Smooth muscle cell (in vitro differentiated cells): ENCODE data around the gene PTTG1. TPM values are rescaled to one million over a fixed set of nuclear protein-coding genes. Genes with fewer than 3 reads are reported as not detected.

Experiments used
- DNase-seq: peaks from one replicate; lab custom pipeline; 2025; ENCODE audit not compliant: unreplicated experiment; lab: John Stamatoyannopoulos, UW
- H2AFZ ChIP-seq: fragments of 200-600 bp; sonication (generic); 2 replicates; pipeline ENCODE4 v1.6.0; 2016; ENCODE audit warnings: antibody characterized with exemption, low read depth, mild to moderate bottlenecking
- H3F3A ChIP-seq: fragments of 200-600 bp; sonication (generic); 2 replicates; pipeline ENCODE4 v1.6.0; 2017; ENCODE audit warnings: antibody characterized with exemption, low read depth
- H3K27ac ChIP-seq: fragments of 200-600 bp; sonication (generic); 2 replicates; pipeline ENCODE4 v1.5.1; 2016; ENCODE audit warnings: low read depth, mild to moderate bottlenecking
- H3K27me3 ChIP-seq: fragments of 200-600 bp; sonication (generic); 2 replicates; pipeline ENCODE4 v1.6.1; 2016; ENCODE audit warnings: low read depth, mild to moderate bottlenecking
- H3K36me3 ChIP-seq: fragments of 200-600 bp; sonication (generic); 2 replicates; pipeline ENCODE4 v1.5.1; 2016; ENCODE audit warnings: low read depth
- H3K4me1 ChIP-seq: fragments of 200-600 bp; sonication (generic); 2 replicates; pipeline ENCODE4 v1.5.1; 2016; ENCODE audit warnings: low read depth
- H3K4me2 ChIP-seq: fragments of 200-600 bp; sonication (generic); 2 replicates; pipeline ENCODE4 v1.6.0; 2016; ENCODE audit warnings: mild to moderate bottlenecking
- H3K4me3 ChIP-seq: fragments of 200-600 bp; sonication (generic); 2 replicates; pipeline ENCODE4 v1.5.1; 2016; ENCODE audit warnings: mild to moderate bottlenecking
- H3K79me2 ChIP-seq: fragments of 200-600 bp; sonication (generic); 2 replicates; pipeline ENCODE4 v1.6.0; 2016; ENCODE audit warnings: low read depth, mild to moderate bottlenecking
- H3K9ac ChIP-seq: fragments of 200-600 bp; sonication (generic); 2 replicates; pipeline ENCODE4 v1.6.0; 2016; ENCODE audit warnings: low read depth
- H3K9me3 ChIP-seq: fragments of 200-600 bp; sonication (generic); replicated peaks from 2 replicates; pipeline ENCODE4 v1.5.1; 2016; ENCODE audit warnings: low read depth
- H4K20me1 ChIP-seq: fragments of 200-600 bp; sonication (generic); 2 replicates; pipeline ENCODE4 v1.6.0; 2016; ENCODE audit warnings: low read depth
- WGBS: methylation state at CpG from one replicate; pipeline ENCODE4 v1.1.7; 2016; ENCODE audit warnings: low lambda C conversion rate; 5-methylcytosine and 5-hydroxymethylcytosine counted together
- microRNA-seq: library from miRNA; unstranded; fragments of <30 nt; microRNA quantifications from one replicate; pipeline ENCODE4, GENCODE V29; 2016; ENCODE audit warnings: borderline number of aligned reads
- polyA plus RNA-seq: library from polyadenylated mRNA; unstranded; fragments of >200 nt; fragmentation: Nextera tagmentation; extraction: Ambion mirVana; gene quantifications from 2 replicates; pipeline ENCODE4 v1.2.1, GENCODE V29; 2016
- small RNA-seq: library from RNA; depleted of rRNA; stranded (forward); fragments of <200 nt; gene quantifications from one replicate; pipeline ENCODE3, GENCODE V24; 2014
- total RNA-seq: library from RNA; depleted of rRNA; stranded (reverse); fragments of >200 nt; gene quantifications from 2 replicates; pipeline ENCODE4 v1.2.3, GENCODE V29; 2014
- TF ChIP-seq, protein P1 (sequence below): fragments of 200-600 bp; sonication (generic); IDR thresholded peaks from 2 replicates; pipeline ENCODE4 v1.5.1; 2017; ENCODE audit warnings: borderline replicate concordance, mild to moderate bottlenecking, antibody characterized with exemption; ENCODE audit not compliant: insufficient read depth, poor library complexity, severe bottlenecking

PTTG1 gene
- total and polyA plus RNA-seq, 2 experiments from 2014 or later, result 92.3 to 98.7 TPM

DNA sequence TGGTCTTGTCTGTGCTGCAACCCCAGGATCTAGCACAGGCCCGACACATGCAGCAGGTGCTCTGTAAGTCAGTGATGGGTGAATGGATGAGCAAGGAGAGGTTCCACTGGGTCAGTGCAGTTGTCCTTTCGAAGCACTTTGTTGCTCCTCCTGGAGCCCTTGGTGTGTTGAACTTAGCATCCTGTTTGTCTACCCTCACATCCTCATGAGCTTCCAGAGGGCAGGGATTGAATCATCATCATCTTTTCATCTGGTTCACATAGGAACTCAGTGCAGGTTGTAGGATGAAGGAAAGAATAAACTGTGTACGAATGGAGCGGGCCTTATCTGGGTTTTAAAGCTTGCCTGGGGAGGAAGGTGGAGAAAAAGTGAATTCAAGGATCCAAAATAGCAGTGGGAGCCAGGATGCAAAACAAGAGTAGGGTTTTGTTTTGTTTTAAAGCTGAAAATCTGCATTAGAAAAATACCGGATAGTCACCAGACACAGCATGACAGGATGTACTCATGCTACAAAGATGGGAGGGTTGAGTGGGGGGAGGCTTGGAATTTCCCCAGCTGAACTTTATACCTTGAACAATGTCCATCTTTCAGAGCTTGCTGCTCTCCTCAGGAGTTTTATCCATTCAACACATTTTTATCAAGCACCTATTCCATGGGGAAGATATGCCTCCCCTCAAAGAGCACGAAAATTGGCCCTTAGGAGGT lies 55.8 kb downstream of the PTTG1 start:
- TF ChIP-seq, protein P1, sequence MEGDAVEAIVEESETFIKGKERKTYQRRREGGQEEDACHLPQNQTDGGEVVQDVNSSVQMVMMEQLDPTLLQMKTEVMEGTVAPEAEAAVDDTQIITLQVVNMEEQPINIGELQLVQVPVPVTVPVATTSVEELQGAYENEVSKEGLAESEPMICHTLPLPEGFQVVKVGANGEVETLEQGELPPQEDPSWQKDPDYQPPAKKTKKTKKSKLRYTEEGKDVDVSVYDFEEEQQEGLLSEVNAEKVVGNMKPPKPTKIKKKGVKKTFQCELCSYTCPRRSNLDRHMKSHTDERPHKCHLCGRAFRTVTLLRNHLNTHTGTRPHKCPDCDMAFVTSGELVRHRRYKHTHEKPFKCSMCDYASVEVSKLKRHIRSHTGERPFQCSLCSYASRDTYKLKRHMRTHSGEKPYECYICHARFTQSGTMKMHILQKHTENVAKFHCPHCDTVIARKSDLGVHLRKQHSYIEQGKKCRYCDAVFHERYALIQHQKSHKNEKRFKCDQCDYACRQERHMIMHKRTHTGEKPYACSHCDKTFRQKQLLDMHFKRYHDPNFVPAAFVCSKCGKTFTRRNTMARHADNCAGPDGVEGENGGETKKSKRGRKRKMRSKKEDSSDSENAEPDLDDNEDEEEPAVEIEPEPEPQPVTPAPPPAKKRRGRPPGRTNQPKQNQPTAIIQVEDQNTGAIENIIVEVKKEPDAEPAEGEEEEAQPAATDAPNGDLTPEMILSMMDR, result no peak
- H3K27me3 ChIP-seq, result no peaks in the 10 kb centered on the region
- peaks cover 3% of the 10 kb centered on the region for H3K4me1 ChIP-seq
- H3K36me3 ChIP-seq, result no peaks in the 10 kb centered on the region
- H3K4me2 ChIP-seq, result peak overlapping the region; percentile 35
- peak overlapping the region; percentile 27 for H3K27ac ChIP-seq
- H3K79me2 ChIP-seq, result peaks cover 90% of the 10 kb centered on the region
- WGBS, result 81% methylated on average over 6 of the region's 6 CpGs
- no peak overlapping the region for H3K4me3 ChIP-seq
- no peak overlapping the region for H2AFZ ChIP-seq
- H3K9me3 ChIP-seq, result no peaks in the 10 kb centered on the region
- no peak for DNase-seq
- no peak overlapping the region for H3K9ac ChIP-seq
- H3F3A ChIP-seq, result no peaks in the 10 kb centered on the region
- H4K20me1 ChIP-seq, result peaks cover 45% of the 10 kb centered on the region

DNA sequence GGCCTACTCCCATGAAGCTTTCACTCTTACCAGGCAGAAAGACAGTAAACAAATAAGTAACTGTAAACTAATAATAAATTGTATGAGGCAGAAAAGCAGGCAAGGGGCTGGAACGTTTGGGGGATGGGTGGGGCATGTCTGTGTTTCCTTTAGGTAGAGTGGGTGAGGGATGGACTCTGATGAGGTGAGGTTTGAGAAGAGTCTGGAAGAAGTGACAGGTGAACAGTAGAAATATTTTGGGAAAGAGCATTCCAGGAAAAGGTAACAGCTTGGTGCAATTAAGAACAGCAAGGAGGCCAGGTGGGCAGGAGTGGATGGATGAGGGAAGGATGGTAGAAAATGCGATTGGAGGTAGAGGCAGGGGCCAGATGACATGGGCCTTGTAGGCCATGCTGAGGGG lies 56.5 kb downstream of the PTTG1 start:
- H3K79me2 ChIP-seq, result peaks cover 86% of the 10 kb centered on the region
- no peaks in the 10 kb centered on the region for H3F3A ChIP-seq
- no peak overlapping the region for H2AFZ ChIP-seq
- no peak overlapping the region for H3K4me2 ChIP-seq
- peaks cover 3% of the 10 kb centered on the region for H3K4me1 ChIP-seq
- TF ChIP-seq, protein P1, result no peak
- H3K36me3 ChIP-seq, result no peaks in the 10 kb centered on the region
- H3K9ac ChIP-seq, result no peak overlapping the region
- no peaks in the 10 kb centered on the region for H3K9me3 ChIP-seq
- no peak overlapping the region for H3K4me3 ChIP-seq
- H3K27me3 ChIP-seq, result no peaks in the 10 kb centered on the region
- WGBS, result 84% methylated on average over 2 of the region's 2 CpGs
- peak overlapping the region; percentile 27 for H3K27ac ChIP-seq
- no peak for DNase-seq
- H4K20me1 ChIP-seq, result peaks cover 45% of the 10 kb centered on the region

Small RNA genes within 50 kb of the gene (microRNA-seq; reads per million reads assigned to microRNA genes)
- gene MIR3142, result not detected

Small RNA genes within 50 kb of the gene (small RNA-seq; reads per million reads assigned to genes)
- 0.08 reads per million for gene MIR3142

Other genes starting within 250 kb of the PTTG1 start
- not detected in 2 replicates for gene FABP6, start 192.3 kb upstream of the PTTG1 start, total RNA-seq
- 1.3 TPM in 1 of 2 replicates, not detected in the other for gene FABP6, start 192.3 kb upstream of the PTTG1 start, polyA plus RNA-seq
- 3.2 and 3.4 TPM in 2 replicates for gene CCNJL, start 109.3 kb upstream of the PTTG1 start, total RNA-seq
- gene CCNJL, start 109.3 kb upstream of the PTTG1 start, polyA plus RNA-seq, result 6.2 and 7.3 TPM in 2 replicates
- gene C1QTNF2, start 51.2 kb upstream of the PTTG1 start, total RNA-seq, result 0.63 and 0.85 TPM in 2 replicates
- gene C1QTNF2, start 51.2 kb upstream of the PTTG1 start, polyA plus RNA-seq, result 1.6 and 2.6 TPM in 2 replicates
- 1.8 and 2.4 TPM in 2 replicates for gene FAM200C, start 21.8 kb upstream of the PTTG1 start, total RNA-seq
- 1.5 and 1.6 TPM in 2 replicates for gene FAM200C, start 21.8 kb upstream of the PTTG1 start, polyA plus RNA-seq
- gene SLU7, start 2.8 kb upstream of the PTTG1 start, total RNA-seq, result 48.1 and 67.0 TPM in 2 replicates
- gene SLU7, start 2.8 kb upstream of the PTTG1 start, polyA plus RNA-seq, result 46.3 and 50.3 TPM in 2 replicates